Skin epidermis (tissue), 12 donors: ENCODE data around the gene PDE6B.
A peak's percentile ranks its signal among the peaks of the same experiment; 100 is the strongest.

Experiments
- H3K27ac ChIP-seq, 21 experiments: fragments of 200-600 bp; sonication (generic) in 11 of 21; one replicate each; pipeline ENCODE4 v1.5.0; 2020; ENCODE audit warnings: mild to moderate bottlenecking in 3 of 21, inconsistent platforms in 2 of 21, moderate library complexity in 2 of 21
- H3K4me3 ChIP-seq, 7 experiments: fragments of 200-600 bp; sonication (generic) in 2 of 7; one replicate each; pipeline ENCODE4 v1.5.0; 2020; ENCODE audit warnings: inconsistent platforms in 2 of 7, mild to moderate bottlenecking in 2 of 7, moderate library complexity in 1 of 7

Gene PDE6B

DNA sequence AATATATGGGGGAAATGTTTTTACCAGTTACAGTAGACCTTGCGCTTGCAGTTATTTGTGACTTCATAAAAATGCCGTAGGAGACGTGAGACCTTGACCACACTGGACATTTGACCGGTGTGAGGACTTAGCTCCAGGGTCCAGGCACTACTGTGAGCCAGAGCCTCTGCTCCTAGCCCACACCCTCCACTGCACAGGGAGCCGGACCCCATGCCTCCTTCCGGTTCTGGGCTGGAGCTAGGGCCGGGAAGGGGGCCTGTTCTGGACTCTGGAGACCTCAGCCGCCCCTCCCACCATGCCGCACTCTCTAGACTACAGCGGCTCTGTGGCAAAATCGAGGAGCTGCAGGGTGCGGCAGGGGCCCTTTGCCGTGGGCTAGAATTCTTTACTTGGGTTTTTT is 85.5 kb downstream of the PDE6B start:
- no peak overlapping the region for H3K4me3 ChIP-seq
- H3K27ac ChIP-seq: no peak overlapping the region

DNA sequence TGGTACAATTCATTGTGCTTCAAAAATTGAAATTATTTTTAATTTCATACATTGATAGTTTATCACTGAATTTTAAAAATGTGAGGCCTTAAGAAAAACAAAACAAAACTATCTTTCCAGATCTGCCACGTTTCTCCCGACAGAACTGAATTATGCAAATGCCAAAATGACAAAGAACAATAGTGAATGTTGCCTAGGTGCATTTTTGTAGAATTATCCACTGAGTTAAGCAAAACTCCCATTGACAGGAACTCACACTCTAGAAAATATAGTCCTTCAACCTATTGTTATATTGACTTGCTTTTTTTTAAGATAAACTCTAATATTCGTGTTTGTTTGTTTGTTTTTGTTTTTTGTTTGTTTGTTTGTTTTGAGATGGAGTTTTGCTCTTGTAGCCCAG is 86.7 kb downstream of the PDE6B start:
- H3K27ac ChIP-seq: no peak overlapping the region

DNA sequence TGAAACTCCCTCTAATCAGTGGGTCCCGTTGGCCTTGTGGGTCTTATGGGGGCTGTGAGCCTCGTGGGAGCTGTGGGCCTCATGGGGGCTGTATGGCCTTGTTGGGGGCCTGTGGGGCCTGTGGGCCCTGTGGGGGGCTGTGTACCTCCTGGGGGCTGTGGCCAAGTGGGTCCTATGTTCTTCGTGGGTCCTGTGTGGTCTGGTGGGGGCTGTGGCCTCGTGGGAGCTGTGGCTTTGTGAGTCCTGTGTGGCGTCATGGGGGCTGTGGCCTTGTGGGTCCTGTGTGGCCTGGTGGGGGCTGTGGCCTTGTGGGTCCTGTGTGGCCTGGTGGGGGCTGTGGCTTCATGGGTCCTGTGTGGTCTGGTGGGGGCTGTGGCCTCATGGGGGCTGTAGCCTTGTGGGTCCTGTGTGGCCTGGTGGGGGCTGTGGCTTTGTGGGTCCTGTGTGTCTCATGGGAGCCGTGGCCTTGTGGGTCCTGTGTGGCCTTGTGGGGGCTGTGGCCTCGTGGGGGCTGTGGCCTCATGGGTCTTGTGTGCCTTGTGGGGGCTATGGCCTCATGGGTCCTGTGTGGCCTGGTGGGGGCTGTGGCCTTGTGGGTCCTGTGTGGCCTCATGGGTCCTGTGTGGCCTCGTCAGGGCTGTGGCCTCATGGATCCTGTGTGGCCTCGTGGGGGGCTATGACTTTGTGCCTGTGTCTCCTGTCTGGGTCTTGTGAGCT is 87.7 kb downstream of the PDE6B start:
- Histone ChIP-seq H3K4me3 (no peak overlapping the region), H3K27ac (peak overlapping the region in 1 of 21 experiments; percentile 8)

More for the DNA sequence above, 86.7 kb downstream of the PDE6B start:
- H3K4me3 ChIP-seq: no peak overlapping the region

DNA sequence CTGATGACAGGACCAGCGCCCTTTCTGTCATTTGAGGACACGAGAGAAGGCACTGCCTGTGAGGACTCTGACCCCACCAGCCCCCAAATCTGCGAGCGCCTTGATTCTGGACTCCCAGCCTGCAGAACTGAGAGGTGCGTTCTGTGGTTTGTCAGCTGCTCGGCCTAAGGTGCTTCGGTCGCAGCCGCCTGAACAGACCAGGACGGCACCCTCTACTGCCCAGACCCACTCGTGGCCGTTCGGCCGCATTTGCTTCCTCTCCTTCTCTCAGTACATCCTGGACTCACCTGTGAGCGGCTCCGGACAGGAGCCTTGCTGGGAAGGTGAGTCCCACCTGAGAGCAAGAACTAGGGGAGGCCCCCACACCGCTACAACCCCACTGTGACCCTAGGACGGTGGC is 88.7 kb downstream of the PDE6B start:
- Histone ChIP-seq H3K4me3 (no peak overlapping the region), H3K27ac (no peak overlapping the region)

DNA sequence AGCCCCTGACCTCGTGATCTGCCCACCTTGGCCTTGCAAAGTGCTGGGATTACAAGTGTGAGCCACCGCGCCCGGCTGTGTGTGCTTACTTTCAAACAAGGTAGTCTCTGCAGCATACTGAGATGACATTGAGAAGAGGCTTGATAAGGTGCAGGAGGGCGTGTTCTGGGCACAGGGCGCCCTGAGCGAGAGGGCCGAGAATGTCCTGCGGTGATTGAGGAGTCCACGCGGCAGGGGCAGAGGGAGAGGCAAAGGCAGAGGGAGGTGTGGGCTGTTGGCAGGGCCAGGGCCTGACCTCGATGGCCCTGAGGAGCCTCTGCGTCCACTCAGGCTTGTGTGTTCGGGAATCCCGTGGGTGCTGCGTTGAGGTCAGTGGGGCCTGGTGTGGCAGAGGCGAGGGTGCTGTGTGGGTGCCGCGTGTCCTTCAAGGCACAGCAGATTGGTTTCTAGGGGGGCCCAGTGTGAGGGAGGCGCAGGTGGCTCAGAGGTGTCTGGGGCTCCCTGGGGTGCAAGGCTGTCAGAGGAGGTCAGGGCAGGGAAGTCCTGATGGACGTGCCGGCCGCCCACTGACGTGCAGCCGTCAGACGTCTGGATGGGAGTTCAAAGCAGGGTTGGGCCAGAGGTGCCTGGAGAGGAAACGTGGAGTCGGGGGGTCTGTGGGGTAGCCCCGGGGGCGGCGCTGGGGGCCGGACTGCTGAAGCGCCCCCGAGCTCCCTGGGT is 92.4 kb downstream of the PDE6B start:
- no peak overlapping the region for H3K4me3 ChIP-seq
- no peak overlapping the region for H3K27ac ChIP-seq

DNA sequence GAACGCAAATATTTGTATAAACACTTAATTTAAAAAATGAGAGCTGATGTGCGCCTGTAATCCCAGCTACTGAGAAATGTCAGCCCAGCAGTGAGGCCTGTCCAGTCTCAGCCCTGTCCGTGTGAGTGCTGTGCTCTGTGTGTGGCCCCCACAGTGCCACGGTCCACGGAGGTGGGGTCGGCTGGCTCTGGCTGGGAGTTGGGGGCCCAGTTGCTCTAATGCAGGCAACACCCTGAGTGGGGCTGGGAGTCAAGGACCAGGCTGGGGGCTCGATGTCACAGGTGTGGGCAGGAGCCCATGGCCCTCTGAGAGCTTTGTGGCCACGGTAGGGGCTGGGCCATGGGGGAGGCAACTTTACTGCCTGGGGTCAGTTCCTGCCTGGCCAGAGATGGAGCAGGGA is 93.1 kb downstream of the PDE6B start:
- Histone ChIP-seq H3K27ac (no peak overlapping the region), H3K4me3 (no peak overlapping the region)
